Hematopoietic multipotent progenitor cell (in vitro differentiated cells): Measurements from ENCODE around the gene BPTF. TPM values are rescaled to one million over a fixed set of nuclear protein-coding genes. Genes with fewer than 3 reads are reported as not detected.
"Not testable (repeated sequence)": the region's sequence is repeated elsewhere in the genome, so short reads cannot be mapped to it uniquely, and the experiment has no call there.

ENCODE experiments used
- DNase-seq, 3 donors: peaks; one replicate each; pipeline ENCODE4 v3.0.0-alpha.2; 2011 to 2015; ENCODE audit warnings: low read depth in 2 of 3, low spot score in 2 of 3
- total RNA-seq: library from RNA; depleted of rRNA; stranded (reverse); fragments of >200 nt; gene quantifications from one replicate; pipeline ENCODE4 v1.2.3, GENCODE V29; 2012

Gene BPTF
- total RNA-seq, 1 donor = 116 TPM

GRCh38 chr17:67867591-67867990 is 42.3 kb downstream of the BPTF start:
- no peak for DNase-seq

DNA sequence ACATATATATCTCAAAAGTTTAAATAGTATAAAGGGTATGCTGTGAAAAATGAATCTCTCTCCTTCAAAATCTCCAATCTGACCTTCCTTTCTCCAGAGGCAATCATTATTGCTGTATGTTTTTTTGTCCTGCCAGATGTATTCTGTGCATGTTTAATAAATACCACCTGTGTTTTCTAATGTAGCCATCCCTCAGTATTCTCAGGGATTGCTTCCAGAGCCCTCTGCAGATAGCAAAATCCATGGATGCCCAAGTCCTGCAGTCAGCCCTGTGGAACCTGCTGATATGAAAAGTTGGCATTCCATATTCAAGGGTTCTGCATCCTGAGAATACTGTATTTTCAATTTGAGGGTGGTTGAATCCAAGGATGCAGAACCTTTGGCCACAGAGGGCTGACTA is 42.9 kb downstream of the BPTF start:
- DNase-seq = no peak

- DNase-seq = no peak
Measured at GRCh38 chr17:67879662-67880061, 54.4 kb downstream of the BPTF start.

DNA sequence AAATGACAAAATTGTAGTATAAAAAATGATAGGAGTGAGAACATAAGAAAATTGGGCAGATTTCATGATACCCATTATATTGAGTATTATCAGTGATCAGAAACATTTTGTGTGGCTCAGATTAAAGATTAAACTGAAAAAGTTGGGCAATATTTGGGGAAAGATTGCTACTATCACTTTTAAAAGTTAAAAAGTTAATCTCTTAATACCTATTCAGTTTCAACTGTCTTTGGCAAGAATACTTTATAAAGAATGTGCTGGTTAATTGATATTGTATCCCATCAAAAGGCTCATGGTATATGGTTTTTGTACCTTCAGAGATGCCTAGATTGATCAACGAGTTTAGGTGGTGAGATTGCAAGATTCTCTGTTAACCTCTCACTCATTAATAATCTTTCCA is 55.8 kb downstream of the BPTF start:
- no peak for DNase-seq

DNA sequence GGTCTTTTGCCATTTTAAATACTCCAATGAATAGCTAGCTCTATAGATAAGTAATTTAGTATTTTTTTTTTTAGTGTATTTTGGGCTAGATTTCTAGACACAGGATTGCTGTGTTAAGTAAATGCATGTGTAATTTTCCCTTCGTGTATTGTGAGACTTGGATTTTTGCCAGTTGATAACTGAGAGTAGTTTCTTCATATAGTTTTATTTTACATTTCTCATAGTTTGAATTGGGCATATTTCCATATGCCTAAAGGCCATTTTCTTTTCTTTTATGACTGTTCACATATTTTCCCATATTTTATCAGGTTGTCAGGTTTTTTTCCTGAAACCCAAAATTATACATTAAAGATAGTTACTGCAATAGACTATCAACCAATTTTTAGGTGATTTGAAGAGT is 59.4 kb downstream of the BPTF start:
- DNase-seq = no peak

DNA sequence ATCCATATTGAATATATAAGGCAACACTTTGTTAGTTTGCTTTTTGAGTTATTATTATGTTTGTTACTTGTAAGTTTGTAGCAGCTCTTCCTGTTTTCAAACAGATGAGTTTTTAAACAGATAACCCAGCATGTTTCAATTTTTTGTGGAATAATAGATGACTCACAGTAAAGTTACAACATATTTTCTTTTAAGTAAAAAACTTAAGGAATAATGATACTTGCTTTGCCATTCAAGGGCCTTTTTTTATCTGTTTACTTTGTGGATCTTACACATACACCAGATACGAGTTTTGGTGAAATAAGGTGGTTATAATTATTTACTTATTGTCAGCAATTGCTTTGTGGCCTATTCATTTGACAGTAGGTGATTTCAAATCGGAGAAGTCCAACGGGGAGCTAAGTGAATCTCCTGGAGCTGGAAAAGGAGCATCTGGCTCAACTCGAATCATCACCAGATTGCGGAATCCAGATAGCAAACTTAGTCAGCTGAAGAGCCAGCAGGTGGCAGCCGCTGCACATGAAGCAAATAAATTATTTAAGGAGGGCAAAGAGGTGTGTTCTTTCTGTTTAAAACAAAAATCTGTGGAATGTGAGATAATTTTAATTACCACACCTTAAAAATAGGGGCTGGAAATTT is 66.3 kb downstream of the BPTF start:
- DNase-seq = no peak

GRCh38 chr17:67902511-67903231 is 77.4 kb downstream of the BPTF start:
- DNase-seq = no peak

DNA sequence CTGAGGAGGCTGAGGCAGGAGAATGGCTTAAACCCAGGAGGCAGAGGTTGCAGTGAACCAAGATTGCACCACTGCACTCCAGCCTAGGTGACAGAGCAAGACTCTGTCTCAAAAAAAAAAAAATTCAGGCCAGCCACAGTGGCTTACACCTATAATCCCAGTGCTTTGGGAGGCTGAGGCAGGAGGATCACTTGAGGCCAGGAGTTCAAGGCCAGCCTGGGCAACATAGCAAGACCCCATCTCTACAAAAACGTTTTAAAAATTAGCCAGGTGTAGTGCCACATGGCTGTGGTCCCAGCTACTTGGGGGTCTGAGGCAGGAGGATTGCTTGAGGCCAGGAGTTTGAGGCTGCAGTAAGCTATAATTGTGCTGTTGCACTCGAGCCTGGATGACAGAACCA is 80.0 kb downstream of the BPTF start:
- DNase-seq = not testable (repeated sequence)

DNA sequence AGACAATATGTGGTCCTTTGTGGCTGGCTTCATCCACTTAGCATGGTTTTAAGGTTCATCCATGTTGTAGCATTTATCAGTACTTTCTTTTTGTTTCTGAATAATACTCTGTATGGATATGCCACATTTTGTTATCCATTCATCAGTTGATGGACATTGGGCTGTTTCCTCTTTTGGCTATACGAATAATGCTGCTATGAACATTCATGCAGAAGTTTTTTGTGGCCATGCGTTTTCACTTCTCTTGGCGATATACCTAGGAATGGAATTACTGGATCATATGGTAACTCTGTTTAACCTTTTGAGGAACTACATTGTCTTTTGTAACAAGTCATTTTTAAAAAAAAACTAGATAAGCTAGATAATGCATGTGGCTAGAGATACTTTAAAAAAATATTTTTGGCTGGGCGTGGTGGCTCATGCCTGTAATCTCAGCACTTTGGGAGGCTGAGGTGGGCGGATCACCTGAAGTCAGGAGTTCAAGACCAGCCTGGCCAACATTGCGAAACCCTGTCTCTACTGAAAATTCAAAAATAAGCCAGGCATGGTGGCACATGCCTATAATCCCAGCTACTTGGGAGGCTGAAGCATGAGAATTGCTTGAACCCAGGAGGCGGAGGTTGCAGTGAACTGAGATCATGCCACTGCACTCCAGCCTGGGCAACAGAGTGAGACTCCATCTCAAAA is 85.0 kb downstream of the BPTF start:
- not testable (repeated sequence) for DNase-seq

GRCh38 chr17:67911059-67911782 is 85.9 kb downstream of the BPTF start:
- no peak for DNase-seq

DNA sequence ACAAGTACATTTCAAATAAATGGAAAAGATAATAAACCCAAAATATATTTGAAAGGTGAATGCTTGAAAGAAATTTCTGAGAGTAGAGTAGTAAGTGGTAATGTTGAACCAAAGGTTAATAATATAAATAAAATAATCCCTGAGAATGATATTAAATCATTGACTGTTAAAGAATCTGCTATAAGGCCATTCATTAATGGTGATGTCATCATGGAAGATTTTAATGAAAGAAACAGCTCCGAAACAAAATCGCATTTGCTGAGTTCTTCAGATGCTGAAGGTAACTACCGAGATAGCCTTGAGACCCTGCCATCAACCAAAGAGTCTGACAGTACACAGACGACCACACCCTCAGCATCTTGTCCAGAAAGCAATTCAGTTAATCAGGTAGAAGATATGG is 86.8 kb downstream of the BPTF start:
- no peak for DNase-seq

- no peak for DNase-seq
Measured at GRCh38 chr17:67912656-67913055, 87.4 kb downstream of the BPTF start.

DNA sequence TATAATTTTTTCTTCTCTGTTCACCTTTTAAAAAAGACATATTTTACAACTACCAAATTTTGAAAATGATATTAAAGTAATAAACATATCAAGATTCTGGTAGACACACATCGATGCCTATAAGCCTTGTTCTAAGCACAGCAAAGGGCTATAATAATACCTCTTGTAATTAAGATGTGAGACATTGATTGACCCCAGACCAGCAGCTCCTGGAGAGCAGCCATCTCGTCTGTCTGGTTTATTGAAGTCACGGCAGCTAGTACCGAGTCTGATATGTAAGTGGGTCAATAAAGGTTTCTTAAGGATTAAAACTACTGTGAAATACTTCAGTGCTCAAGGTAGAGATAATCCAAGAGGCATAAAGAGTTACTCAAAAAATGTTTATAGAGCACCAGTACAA is 94.9 kb downstream of the BPTF start:
- no peak for DNase-seq

DNA sequence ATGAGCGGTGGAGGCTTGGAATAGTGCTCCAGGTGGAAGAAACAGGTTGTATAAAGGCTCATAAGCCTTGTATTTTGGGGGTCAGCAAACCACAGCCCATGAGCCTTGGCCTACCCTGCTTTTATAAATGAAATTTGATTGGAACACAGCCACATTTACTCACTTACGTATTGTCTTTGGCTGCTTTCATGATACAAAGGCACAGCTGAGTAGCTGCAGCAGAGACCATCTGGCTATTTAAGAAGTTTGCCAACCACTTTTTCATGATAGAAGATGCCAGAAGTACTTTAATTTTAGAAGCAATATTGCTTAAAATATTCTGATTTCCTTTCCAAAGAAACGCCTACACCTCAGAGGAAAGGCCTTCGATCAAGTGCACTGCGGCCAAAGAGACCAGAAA is 97.2 kb downstream of the BPTF start:
- no peak for DNase-seq

GRCh38 chr17:67928842-67929241 is 103.5 kb downstream of the BPTF start:
- peak in 1 of 3 donors; percentile 26 for DNase-seq

DNA sequence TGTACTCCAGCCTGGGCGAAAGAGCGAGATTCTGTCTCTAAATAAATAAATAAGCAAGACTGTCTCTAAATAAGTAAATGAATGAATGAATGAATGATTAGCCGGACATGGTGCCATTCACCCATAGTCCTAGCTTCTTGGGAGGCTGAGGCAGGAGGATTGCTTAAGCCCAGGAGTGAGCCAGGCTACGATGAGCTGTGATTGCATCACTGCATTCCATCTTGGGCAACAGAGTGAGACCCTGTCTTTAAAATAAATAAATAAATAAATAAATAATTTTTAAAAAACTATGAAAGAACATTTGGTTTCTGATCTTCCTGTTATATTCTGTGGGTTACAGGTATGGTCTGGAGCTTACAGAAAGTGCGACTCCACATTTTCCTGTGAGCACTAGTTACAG is 105.9 kb downstream of the BPTF start:
- no peak for DNase-seq

GRCh38 chr17:67942810-67943209 is 117.5 kb downstream of the BPTF start:
- DNase-seq = peak in 2 of 3 donors; percentile 9 to 15

- DNase-seq = no peak
Measured at GRCh38 chr17:67944035-67944434, 118.7 kb downstream of the BPTF start.

- no peak for DNase-seq
Measured at GRCh38 chr17:67946513-67946912, 121.2 kb downstream of the BPTF start.

- DNase-seq = no peak
Measured at GRCh38 chr17:67947325-67947813, 122.1 kb downstream of the BPTF start.

DNA sequence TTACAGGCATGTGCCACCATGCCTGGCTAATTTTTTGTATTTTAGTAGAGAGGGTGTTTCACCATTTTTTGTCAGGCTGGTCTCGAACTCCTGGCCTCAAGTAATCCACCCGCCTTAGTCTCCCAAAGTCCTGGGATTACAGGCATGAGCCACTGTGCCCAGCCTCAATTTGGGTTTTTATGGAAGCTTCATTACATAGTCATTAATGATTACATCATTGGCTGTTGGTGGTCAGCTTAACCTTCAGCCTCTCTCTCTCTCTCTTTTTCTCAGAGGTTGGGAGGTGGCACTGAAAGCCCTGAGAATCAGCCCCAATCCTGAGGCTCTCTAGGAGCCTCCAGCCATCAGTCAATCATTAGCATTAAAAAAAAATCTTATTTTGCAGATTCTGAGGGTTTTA is 125.6 kb downstream of the BPTF start:
- DNase-seq = no peak
